Measurements from ENCODE around the gene GUCA2B.

GRCh38 chr1:42125552-42125951 is 27.7 kb upstream of the GUCA2B start:
- no peak for TF ChIP-seq CTCF (IDR thresholded peaks at IDR 0.05)
- TF ChIP-seq EP300 (IDR thresholded peaks at IDR 0.05): no peak
- no peak for TF ChIP-seq POLR2AphosphoS5 (IDR thresholded peaks at IDR 0.05)
- no peak for TF ChIP-seq POLR2A (IDR thresholded peaks at IDR 0.05)

Measured in suprapubic skin (tissue), 4 donors.